GM18867 (cell line): Measurements from ENCODE around the gene GPSM1.

Experiments used
- ATAC-seq: cut with Tn5 transposase; IDR thresholded peaks from one replicate; pipeline ENCODE4 v1.9.1; 2021; ENCODE audit warnings: mild to moderate bottlenecking, moderate library complexity; ENCODE audit not compliant: unreplicated experiment

The GPSM1 gene

GRCh38 chr9:136303825-136304416, 23.4 kb upstream of the GPSM1 start, which contains the start of gene CCDC187:
TSS of gene CCDC187 (minus strand) at chr9:136304094. CDS start at chr9:136303830, 264 bp downstream.
- ATAC-seq = no peak

- no peak for ATAC-seq
These were observed 22.9 kb upstream of the GPSM1 start for GRCh38 chr9:136304456-136304855.

GRCh38 chr9:136304981-136305380, 22.4 kb upstream of the GPSM1 start:
- ATAC-seq = no peak

GRCh38 chr9:136305804-136306203, 21.5 kb upstream of the GPSM1 start:
- no peak for ATAC-seq

- ATAC-seq = no peak
These were observed 20.8 kb upstream of the GPSM1 start for GRCh38 chr9:136306211-136307208.

- no peak for ATAC-seq
These were observed 20.1 kb upstream of the GPSM1 start for GRCh38 chr9:136307215-136307750.

- ATAC-seq = no peak
These were observed 19.2 kb upstream of the GPSM1 start for GRCh38 chr9:136308006-136308701.

- no peak for ATAC-seq
These were observed 18.7 kb upstream of the GPSM1 start for GRCh38 chr9:136308702-136309053.

- ATAC-seq = no peak
These were observed 18.1 kb upstream of the GPSM1 start for GRCh38 chr9:136309101-136309801.

GRCh38 chr9:136309806-136310220, 17.5 kb upstream of the GPSM1 start:
- ATAC-seq = no peak

GRCh38 chr9:136310273-136311030, 16.9 kb upstream of the GPSM1 start:
- no peak for ATAC-seq

- no peak for ATAC-seq
These were observed 16.0 kb upstream of the GPSM1 start for GRCh38 chr9:136311051-136312008.

GRCh38 chr9:136312009-136312375, 15.3 kb upstream of the GPSM1 start:
- ATAC-seq = no peak

- ATAC-seq = no peak
These were observed 14.9 kb upstream of the GPSM1 start for GRCh38 chr9:136312436-136312835.

GRCh38 chr9:136313111-136314055, 14.0 kb upstream of the GPSM1 start:
- no peak for ATAC-seq

GRCh38 chr9:136314056-136314416, 13.3 kb upstream of the GPSM1 start:
- ATAC-seq = no peak

- ATAC-seq = no peak
These were observed 12.4 kb upstream of the GPSM1 start for GRCh38 chr9:136314944-136315343.

- no peak for ATAC-seq
These were observed 11.0 kb upstream of the GPSM1 start for GRCh38 chr9:136316271-136316751.
